Stimulated activated CD8-positive, alpha-beta memory T cell treated with anti-CD3 and anti-CD28 coated beads, Interleukin-2, amount 100 ng/mL, for 48 hours (primary cell): ENCODE data around the gene KSR1.
A peak's percentile ranks its signal among the peaks of the same experiment; 100 is the strongest.

Experiments
- DNase-seq, 2 donors: peaks; one replicate each; pipeline ENCODE4 v3.0.0-alpha.2; 2020; ENCODE audit warnings: low read depth in 2 of 2

KSR1 gene

GRCh38 chr17:27590864-27591263 lies 134.6 kb downstream of the KSR1 start:
- DNase-seq, result no peak

GRCh38 chr17:27591986-27592385 lies 135.7 kb downstream of the KSR1 start:
- DNase-seq, result no peak

- no peak for DNase-seq
These were observed 137.1 kb downstream of the KSR1 start for GRCh38 chr17:27593232-27593856.

GRCh38 chr17:27593857-27594255 lies 137.6 kb downstream of the KSR1 start:
- DNase-seq, result no peak

- no peak for DNase-seq
These were observed 139.0 kb downstream of the KSR1 start for GRCh38 chr17:27595208-27595607.

- no peak for DNase-seq
These were observed 139.8 kb downstream of the KSR1 start for GRCh38 chr17:27596096-27596495.

- no peak for DNase-seq
These were observed 140.4 kb downstream of the KSR1 start for GRCh38 chr17:27596566-27597187.

GRCh38 chr17:27597188-27597580 lies 140.9 kb downstream of the KSR1 start:
- no peak for DNase-seq

- DNase-seq, result no peak
These were observed 141.6 kb downstream of the KSR1 start for GRCh38 chr17:27597783-27598320.

GRCh38 chr17:27598337-27599050 lies 142.2 kb downstream of the KSR1 start:
- DNase-seq, result no peak

GRCh38 chr17:27600471-27600870 lies 144.2 kb downstream of the KSR1 start:
- DNase-seq, result no peak

GRCh38 chr17:27601069-27601974 lies 145.1 kb downstream of the KSR1 start:
- DNase-seq, result peak; percentile 64 to 79

- no peak for DNase-seq
These were observed 145.7 kb downstream of the KSR1 start for GRCh38 chr17:27601975-27602302.

- DNase-seq, result peak; percentile 54 to 63
These were observed 146.6 kb downstream of the KSR1 start for GRCh38 chr17:27602721-27603420.

GRCh38 chr17:27603421-27603770 lies 147.1 kb downstream of the KSR1 start:
- DNase-seq, result no peak

GRCh38 chr17:27603880-27604794 lies 147.9 kb downstream of the KSR1 start:
- DNase-seq, result no peak

GRCh38 chr17:27605409-27605808 lies 149.2 kb downstream of the KSR1 start:
- no peak for DNase-seq

GRCh38 chr17:27607521-27608091 lies 151.4 kb downstream of the KSR1 start:
- DNase-seq, result no peak

- no peak for DNase-seq
These were observed 152.3 kb downstream of the KSR1 start for GRCh38 chr17:27608328-27609230.
